ENCODE measurements around the gene SLC39A11. TPM values are rescaled to one million over a fixed set of nuclear protein-coding genes. Genes with fewer than 3 reads are reported as not detected.

The SLC39A11 gene
- polyA plus RNA-seq, 1 donor from 2014 or later, result 8.0 TPM

DNA sequence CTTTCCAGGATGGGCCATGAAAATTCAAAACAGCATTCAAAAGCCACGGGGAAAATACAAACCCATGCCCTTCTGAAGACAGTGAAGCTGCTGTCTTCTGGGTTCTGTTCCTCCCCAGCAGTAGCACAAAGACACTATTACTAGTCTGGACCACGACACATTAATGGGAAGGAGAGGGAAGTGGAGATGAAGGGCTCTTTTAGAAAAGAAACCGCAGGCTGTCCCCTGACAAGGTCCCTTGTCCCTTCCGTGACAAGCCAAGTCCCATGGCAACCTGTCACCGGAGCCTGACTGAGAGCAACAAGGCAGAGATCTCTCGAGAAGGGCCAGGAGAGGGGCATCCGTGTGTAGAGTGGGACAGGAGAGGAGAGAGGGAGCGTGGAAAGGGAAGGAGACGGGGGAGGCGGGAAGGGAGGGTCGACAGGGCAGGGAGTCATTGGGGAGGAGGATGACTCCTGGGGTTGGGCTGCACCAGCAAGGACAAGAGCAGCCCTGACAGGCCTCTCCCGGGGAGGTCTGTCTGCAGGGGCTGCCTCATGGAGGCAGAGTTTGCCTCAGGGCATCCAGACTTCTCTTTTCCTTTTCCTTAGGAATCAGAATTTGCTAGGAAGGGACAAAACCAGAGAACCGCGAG lies 436.2 kb downstream of the SLC39A11 start:
- TF ChIP-seq POLR2AphosphoS5 (IDR thresholded peaks at IDR 0.05), result no peak
- no peak for TF ChIP-seq TAF1 (IDR thresholded peaks at IDR 0.05; ENCODE audit: low read depth)
- no peak for TF ChIP-seq RAD21 (conservative IDR thresholded peaks at IDR 0.05)
- Histone ChIP-seq H3K27me3 (ENCODE audit: insufficient read depth, low read depth, low read length) (no peaks in the 10 kb centered on the region), H3K27ac (ENCODE audit: low read length) (no peak overlapping the region), H3K9me2 (ENCODE audit: insufficient read depth, low read length) (no peaks in the 10 kb centered on the region), H4K20me1 (ENCODE audit: insufficient read depth) (no peaks in the 10 kb centered on the region), H3F3A (ENCODE audit: insufficient read depth, low read length, poor library complexity, severe bottlenecking) (no peaks in the 10 kb centered on the region), H3K9me3 (ENCODE audit: low read length) (no peaks in the 10 kb centered on the region), H3K9ac (ENCODE audit: low read length) (no peak overlapping the region), H3K4me2 (ENCODE audit: low read length) (no peak overlapping the region), H2AFZ (ENCODE audit: low read depth, low read length) (no peak overlapping the region), H3K4me3 (ENCODE audit: low read length) (no peak overlapping the region), H3K79me2 (replicated peaks; ENCODE audit: insufficient read depth, low read length) (no peaks in the 10 kb centered on the region), H3K36me3 (ENCODE audit: insufficient read depth, low read length) (no peaks in the 10 kb centered on the region)

DNA sequence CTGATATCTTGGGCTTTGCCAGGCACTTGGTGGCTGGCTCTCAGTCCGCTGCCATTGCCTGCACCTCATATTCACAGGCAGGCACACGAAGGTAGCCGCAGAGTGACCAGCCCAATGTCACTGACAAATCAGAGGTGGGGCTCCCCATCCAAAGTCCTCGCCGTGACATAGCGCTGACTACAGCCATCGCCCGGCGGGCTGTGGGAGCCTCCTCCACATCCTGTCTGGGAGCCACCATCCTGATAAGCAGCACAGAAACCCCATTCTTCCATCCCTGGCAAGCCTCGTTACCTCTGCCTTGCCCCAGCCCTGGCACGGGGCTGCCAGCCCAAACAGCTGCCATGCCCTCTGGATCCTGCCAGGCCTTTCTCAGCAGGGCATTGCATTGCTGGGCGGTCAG lies 437.8 kb downstream of the SLC39A11 start:
- Histone ChIP-seq H3K9ac (ENCODE audit: low read length) (no peak overlapping the region), H3K27me3 (ENCODE audit: insufficient read depth, low read depth, low read length) (no peaks in the 10 kb centered on the region), H3K9me2 (ENCODE audit: insufficient read depth, low read length) (no peaks in the 10 kb centered on the region), H3K9me3 (ENCODE audit: low read length) (no peaks in the 10 kb centered on the region), H3K36me3 (ENCODE audit: insufficient read depth, low read length) (no peaks in the 10 kb centered on the region), H2AFZ (ENCODE audit: low read depth, low read length) (no peak overlapping the region), H3K27ac (ENCODE audit: low read length) (no peak overlapping the region), H3K4me2 (ENCODE audit: low read length) (no peak overlapping the region), H3K79me2 (replicated peaks; ENCODE audit: insufficient read depth, low read length) (no peaks in the 10 kb centered on the region), H4K20me1 (ENCODE audit: insufficient read depth) (no peaks in the 10 kb centered on the region), H3K4me3 (ENCODE audit: low read length) (no peak overlapping the region), H3F3A (ENCODE audit: insufficient read depth, low read length, poor library complexity, severe bottlenecking) (no peaks in the 10 kb centered on the region)
- no peak for TF ChIP-seq SMC3 (conservative IDR thresholded peaks at IDR 0.05; ENCODE audit: poor library complexity)
- TF ChIP-seq RAD21 (conservative IDR thresholded peaks at IDR 0.05), result no peak

DNA sequence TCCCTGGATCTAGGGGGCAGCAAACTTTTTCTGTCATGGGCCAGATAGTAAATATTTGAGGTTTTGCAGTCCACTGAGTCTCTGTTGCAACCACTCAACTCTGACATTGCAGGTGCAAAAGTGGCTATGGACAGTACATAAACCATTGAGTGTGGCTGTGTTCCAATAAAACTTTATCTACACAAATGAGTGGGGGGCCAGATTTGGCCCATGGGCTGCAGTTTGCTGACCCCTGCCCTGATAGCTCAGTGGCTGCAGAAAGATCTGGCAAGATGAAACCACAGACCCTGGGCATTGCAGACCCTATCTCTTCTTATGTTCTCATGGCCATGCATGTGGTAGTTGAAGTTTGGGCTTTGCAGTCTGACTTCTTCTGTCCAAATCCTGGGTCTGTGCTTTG lies 440.5 kb downstream of the SLC39A11 start:
- H3K4me2 ChIP-seq (ENCODE audit: low read length), result no peak overlapping the region
- no peak overlapping the region for H3K27ac ChIP-seq (ENCODE audit: low read length)
- no peaks in the 10 kb centered on the region for H3K9me3 ChIP-seq (ENCODE audit: low read length)
- no peak overlapping the region for H2AFZ ChIP-seq (ENCODE audit: low read depth, low read length)
- no peak overlapping the region for H3K9ac ChIP-seq (ENCODE audit: low read length)
- no peaks in the 10 kb centered on the region for H3K36me3 ChIP-seq (ENCODE audit: insufficient read depth, low read length)
- no peak overlapping the region for H3K4me3 ChIP-seq (ENCODE audit: low read length)
- H3F3A ChIP-seq (ENCODE audit: insufficient read depth, low read length, poor library complexity, severe bottlenecking), result no peaks in the 10 kb centered on the region
- H4K20me1 ChIP-seq (ENCODE audit: insufficient read depth), result no peaks in the 10 kb centered on the region
- H3K79me2 ChIP-seq (replicated peaks; ENCODE audit: insufficient read depth, low read length), result no peaks in the 10 kb centered on the region
- no peaks in the 10 kb centered on the region for H3K27me3 ChIP-seq (ENCODE audit: insufficient read depth, low read depth, low read length)
- no peaks in the 10 kb centered on the region for H3K9me2 ChIP-seq (ENCODE audit: insufficient read depth, low read length)
- TF ChIP-seq, protein P1, sequence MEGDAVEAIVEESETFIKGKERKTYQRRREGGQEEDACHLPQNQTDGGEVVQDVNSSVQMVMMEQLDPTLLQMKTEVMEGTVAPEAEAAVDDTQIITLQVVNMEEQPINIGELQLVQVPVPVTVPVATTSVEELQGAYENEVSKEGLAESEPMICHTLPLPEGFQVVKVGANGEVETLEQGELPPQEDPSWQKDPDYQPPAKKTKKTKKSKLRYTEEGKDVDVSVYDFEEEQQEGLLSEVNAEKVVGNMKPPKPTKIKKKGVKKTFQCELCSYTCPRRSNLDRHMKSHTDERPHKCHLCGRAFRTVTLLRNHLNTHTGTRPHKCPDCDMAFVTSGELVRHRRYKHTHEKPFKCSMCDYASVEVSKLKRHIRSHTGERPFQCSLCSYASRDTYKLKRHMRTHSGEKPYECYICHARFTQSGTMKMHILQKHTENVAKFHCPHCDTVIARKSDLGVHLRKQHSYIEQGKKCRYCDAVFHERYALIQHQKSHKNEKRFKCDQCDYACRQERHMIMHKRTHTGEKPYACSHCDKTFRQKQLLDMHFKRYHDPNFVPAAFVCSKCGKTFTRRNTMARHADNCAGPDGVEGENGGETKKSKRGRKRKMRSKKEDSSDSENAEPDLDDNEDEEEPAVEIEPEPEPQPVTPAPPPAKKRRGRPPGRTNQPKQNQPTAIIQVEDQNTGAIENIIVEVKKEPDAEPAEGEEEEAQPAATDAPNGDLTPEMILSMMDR (IDR thresholded peaks at IDR 0.05; ENCODE audit: poor library complexity, severe bottlenecking), result no peak
- TF ChIP-seq MXI1 (conservative IDR thresholded peaks at IDR 0.05; ENCODE audit: poor library complexity, severe bottlenecking) (no peak), RAD21 (conservative IDR thresholded peaks at IDR 0.05) (no peak), EZH2 (IDR thresholded peaks at IDR 0.05; ENCODE audit: borderline replicate concordance, insufficient read depth, low read length, poor library complexity, severe bottlenecking) (no peak), EP300 (conservative IDR thresholded peaks at IDR 0.05; ENCODE audit: poor library complexity, severe bottlenecking) (no peak), SMC3 (conservative IDR thresholded peaks at IDR 0.05; ENCODE audit: poor library complexity) (no peak), TAF1 (IDR thresholded peaks at IDR 0.05; ENCODE audit: low read depth) (no peak), POLR2AphosphoS5 (IDR thresholded peaks at IDR 0.05) (no peak)
- TF ChIP-seq, protein P2, sequence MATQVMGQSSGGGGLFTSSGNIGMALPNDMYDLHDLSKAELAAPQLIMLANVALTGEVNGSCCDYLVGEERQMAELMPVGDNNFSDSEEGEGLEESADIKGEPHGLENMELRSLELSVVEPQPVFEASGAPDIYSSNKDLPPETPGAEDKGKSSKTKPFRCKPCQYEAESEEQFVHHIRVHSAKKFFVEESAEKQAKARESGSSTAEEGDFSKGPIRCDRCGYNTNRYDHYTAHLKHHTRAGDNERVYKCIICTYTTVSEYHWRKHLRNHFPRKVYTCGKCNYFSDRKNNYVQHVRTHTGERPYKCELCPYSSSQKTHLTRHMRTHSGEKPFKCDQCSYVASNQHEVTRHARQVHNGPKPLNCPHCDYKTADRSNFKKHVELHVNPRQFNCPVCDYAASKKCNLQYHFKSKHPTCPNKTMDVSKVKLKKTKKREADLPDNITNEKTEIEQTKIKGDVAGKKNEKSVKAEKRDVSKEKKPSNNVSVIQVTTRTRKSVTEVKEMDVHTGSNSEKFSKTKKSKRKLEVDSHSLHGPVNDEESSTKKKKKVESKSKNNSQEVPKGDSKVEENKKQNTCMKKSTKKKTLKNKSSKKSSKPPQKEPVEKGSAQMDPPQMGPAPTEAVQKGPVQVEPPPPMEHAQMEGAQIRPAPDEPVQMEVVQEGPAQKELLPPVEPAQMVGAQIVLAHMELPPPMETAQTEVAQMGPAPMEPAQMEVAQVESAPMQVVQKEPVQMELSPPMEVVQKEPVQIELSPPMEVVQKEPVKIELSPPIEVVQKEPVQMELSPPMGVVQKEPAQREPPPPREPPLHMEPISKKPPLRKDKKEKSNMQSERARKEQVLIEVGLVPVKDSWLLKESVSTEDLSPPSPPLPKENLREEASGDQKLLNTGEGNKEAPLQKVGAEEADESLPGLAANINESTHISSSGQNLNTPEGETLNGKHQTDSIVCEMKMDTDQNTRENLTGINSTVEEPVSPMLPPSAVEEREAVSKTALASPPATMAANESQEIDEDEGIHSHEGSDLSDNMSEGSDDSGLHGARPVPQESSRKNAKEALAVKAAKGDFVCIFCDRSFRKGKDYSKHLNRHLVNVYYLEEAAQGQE (IDR thresholded peaks at IDR 0.05; ENCODE audit: borderline replicate concordance), result no peak
